Mucosa of stomach (tissue), 1 donor: ENCODE data around the gene EI24.

Experiments used
- H3K27me3 ChIP-seq: one replicate; pipeline ENCODE4 v1.7.0; 2013; ENCODE audit warnings: mild to moderate bottlenecking, low read length; ENCODE audit not compliant: control insufficient read depth, insufficient read depth
- H3K36me3 ChIP-seq: one replicate; pipeline ENCODE4 v1.7.0; 2013; ENCODE audit warnings: low read length; ENCODE audit not compliant: control insufficient read depth, insufficient read depth
- H3K4me1 ChIP-seq: one replicate; pipeline ENCODE4 v1.7.0; 2013; ENCODE audit warnings: mild to moderate bottlenecking, low read length; ENCODE audit not compliant: control insufficient read depth, insufficient read depth
- H3K4me3 ChIP-seq: one replicate; pipeline ENCODE4 v1.7.0; 2013; ENCODE audit warnings: low read length
- H3K9ac ChIP-seq: one replicate; pipeline ENCODE4 v1.7.0; 2013; ENCODE audit warnings: mild to moderate bottlenecking, low read length, moderate library complexity
- H3K9me3 ChIP-seq: one replicate; pipeline ENCODE4 v1.7.0; 2013; ENCODE audit warnings: mild to moderate bottlenecking, low read length, moderate library complexity; ENCODE audit not compliant: control insufficient read depth
- donor health status: Pancreatic carcinoma.

The EI24 gene

DNA sequence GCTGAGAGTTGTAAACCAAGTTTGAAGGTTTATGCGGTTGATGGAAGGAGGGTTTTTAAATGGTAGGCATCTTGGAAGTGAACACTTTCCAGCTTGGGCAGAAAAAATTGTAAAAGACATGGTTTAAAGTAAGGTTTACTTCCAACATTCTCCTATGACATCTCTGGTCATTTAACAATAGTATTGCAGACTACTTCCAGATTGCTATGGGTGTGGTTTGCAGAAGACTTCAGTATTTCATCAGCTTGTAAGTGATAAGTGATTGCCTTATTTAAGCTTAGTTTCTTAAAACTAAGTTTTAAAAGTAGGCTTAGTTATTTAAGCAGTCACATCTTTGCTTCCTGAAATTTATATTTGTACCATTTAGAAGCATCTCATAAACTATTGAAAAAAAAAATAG, 16.2 kb downstream of the EI24 start:
- H3K9ac ChIP-seq: no peak overlapping the region
- no peak overlapping the region for H3K4me3 ChIP-seq
- no peaks in the 10 kb centered on the region for H3K27me3 ChIP-seq
- no peaks in the 10 kb centered on the region for H3K9me3 ChIP-seq
- H3K36me3 ChIP-seq: no peaks in the 10 kb centered on the region
- H3K4me1 ChIP-seq: no peaks in the 10 kb centered on the region

DNA sequence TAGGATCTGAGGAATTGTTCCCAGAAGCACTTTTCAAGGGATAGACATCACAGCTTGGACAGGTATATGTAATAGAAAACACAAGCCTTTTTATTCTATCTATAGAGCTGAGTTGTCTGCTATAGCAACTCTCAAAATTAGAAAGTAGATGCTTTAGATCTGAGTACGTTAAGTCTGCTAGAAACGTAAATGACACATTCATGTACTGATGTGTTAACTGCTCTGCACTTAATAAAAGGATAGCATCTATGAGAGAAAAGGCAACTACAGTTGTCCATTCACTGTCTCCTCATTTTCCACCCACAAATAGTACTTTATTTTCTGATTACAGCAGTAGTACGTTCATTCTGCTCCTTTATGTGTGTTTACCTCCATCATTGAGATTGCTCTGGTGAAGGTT, 17.3 kb downstream of the EI24 start:
- H3K36me3 ChIP-seq: no peaks in the 10 kb centered on the region
- H3K9ac ChIP-seq: no peak overlapping the region
- no peaks in the 10 kb centered on the region for H3K9me3 ChIP-seq
- H3K27me3 ChIP-seq: no peaks in the 10 kb centered on the region
- H3K4me3 ChIP-seq: no peak overlapping the region
- peaks cover 4% of the 10 kb centered on the region for H3K4me1 ChIP-seq

DNA sequence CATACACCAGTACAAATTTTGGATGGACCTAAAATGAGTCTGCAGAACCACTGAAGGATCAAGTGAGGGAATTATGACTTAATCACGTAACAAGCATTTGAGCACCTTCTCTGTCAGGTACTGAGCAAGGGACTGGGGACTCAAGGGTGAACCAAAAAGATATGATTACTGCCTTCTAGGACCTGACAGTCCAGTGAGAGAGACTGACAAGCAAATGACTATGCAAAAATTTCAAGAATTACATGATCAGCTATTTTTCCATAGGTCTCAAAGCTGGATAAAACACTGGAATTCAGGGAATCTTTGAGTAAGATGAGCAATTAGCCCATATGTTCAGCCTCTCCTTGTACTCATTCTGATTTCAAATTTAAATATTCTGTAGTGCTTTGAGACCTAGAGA, 18.2 kb downstream of the EI24 start:
- no peak overlapping the region for H3K9ac ChIP-seq
- H3K4me3 ChIP-seq: no peak overlapping the region
- H3K9me3 ChIP-seq: no peaks in the 10 kb centered on the region
- H3K4me1 ChIP-seq: peaks cover 5% of the 10 kb centered on the region
- no peaks in the 10 kb centered on the region for H3K27me3 ChIP-seq
- H3K36me3 ChIP-seq: no peaks in the 10 kb centered on the region

DNA sequence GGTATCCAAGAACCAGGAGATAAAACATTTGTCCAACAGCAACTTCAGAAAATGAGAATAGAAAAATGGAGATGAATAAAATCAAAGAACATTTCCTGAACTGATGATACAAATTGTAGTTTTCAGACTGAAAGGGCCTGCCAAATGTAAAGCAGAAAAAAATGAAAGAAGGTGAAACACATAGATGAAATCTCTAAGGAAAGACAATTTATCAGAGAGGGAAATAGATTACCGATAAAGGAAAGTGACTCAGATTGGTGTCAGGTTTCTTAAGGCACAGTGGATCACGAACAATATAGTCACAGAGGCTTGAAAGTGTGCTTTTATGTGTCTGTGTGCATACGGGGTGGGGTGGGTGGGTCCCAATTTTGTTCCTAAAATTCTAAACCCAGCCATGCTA, 19.2 kb downstream of the EI24 start:
- H3K36me3 ChIP-seq: no peaks in the 10 kb centered on the region

DNA sequence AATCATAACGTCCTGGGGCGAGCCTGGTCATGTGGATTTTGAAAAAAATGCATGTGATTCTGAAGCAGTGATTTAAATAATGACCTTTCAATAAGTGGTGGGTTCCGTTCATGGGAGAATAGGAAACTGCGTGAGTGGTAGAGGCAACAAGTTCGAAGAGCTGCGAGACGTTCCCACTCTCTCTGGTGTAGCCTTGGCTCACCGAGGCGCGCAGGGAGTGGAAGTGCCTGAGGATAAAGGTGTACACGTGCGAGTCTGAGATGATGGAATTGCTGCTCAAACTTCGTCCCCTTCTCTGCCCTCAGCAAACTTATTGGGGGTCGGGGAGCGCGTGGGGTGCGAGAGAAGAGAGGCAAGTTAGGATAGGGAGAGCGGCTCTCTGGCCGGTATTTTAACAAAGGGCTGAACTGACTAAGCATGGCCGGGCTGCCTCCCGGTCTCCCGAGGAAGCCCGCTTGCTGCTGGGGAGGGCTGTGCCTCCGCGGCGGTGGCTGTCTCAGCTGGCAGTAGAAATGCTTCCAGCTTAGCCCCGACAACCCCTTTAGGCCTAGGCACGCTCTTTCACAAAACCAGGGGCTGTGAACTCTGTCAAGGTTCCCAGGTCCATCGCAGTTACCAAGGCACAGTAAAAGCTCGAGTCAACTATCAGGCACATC, 22.5 kb downstream of the EI24 start:
- Histone ChIP-seq H3K27me3 (no peaks in the 10 kb centered on the region), H3K4me1 (peaks cover 10% of the 10 kb centered on the region), H3K9ac (peak overlapping the region; percentile 88), H3K36me3 (no peaks in the 10 kb centered on the region), H3K9me3 (no peaks in the 10 kb centered on the region), H3K4me3 (peak overlapping the region; percentile 65)

More for the DNA sequence above, 19.2 kb downstream of the EI24 start:
- Histone ChIP-seq H3K9me3 (no peaks in the 10 kb centered on the region), H3K9ac (no peak overlapping the region), H3K4me3 (no peak overlapping the region), H3K4me1 (peaks cover 8% of the 10 kb centered on the region), H3K27me3 (no peaks in the 10 kb centered on the region)

DNA sequence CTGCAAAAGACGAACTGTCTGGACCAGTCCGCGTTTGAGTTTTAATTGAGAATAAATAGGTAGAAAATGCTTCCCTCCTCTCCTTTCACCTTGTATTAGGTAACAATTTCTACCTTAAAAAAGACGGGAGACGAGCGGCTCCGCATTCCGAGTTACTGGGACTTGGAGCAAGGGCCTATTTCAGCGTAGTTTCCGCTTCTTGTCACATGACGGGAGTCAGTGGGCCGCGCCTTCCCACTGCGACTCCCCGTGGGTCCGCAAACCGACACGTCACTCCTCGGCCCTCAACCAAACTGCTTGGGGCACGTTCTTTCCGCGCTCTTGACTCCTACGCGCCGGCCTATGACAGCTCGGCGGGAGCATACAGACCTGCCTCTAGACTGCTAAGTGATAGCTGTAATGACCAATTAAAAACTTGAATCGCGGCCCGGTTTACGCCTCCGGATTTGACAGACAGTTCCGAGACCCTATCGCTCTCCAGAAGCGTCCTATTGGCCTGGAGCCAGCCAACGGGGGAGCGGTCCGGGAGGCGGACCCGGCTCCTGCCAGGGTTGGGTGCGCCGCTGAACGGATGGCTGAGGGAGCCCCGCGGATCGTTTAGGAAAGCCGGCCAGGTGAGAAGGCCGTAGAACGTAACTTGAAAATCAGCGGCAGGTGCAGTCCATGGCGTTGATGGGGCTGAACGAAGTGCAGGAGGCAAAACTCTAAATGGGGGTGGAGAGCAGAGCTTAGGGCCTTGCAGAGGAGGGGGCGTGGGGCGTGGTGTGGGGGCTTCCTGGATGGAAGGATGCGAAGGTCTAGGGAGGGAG, 23.2 kb downstream of the EI24 start, which contains the start of gene STT3A:
Gene STT3A (plus strand): TSS at position 548 of the 809 bp plus-strand sequence. CDS start 3,064 bp downstream, outside the sequence.
- no peaks in the 10 kb centered on the region for H3K27me3 ChIP-seq
- H3K9me3 ChIP-seq: no peaks in the 10 kb centered on the region
- peak within 1 kb of the TSS; percentile 89 for H3K9ac ChIP-seq
- no peaks in the 10 kb centered on the region for H3K36me3 ChIP-seq
- H3K4me1 ChIP-seq: peaks cover 10% of the 10 kb centered on the region
- H3K4me3 ChIP-seq: peak within 1 kb of the TSS; percentile 83

DNA sequence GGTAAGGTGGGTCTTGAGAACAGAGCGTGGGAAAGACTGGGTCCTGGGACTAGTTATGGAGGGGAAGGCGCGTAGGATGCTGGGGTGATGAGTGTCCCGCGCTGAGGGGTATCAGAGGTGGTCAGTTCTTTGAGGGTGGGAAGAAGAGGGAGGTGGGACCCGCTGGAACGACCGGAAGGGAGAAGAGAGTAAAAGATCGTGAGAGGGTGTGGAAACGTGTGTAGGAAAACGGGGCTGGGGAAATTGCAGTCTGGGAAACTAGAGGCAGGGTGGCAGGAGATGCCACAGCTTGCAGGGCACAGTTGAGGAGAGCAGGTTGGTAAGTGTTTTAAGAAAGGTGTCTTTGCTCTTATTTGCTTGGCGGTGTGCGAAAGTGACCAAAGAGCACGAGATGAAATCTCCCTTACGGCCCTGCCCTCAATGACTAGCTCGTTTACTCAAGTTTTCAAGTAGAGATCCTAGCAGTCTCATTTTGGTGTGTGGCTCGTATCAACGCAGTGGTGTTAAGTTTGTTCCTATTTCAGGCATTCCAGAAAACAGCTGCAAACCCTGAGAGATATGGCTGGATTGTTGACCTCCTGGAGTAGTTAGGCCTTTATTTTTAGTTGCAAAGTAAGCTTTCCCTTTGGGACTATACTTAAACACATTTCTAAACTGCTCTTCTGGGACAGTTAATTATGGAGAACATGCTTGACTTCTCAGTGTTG, 24.0 kb downstream of the EI24 start:
- Histone ChIP-seq H3K9me3 (no peaks in the 10 kb centered on the region), H3K4me1 (peaks cover 10% of the 10 kb centered on the region), H3K36me3 (no peaks in the 10 kb centered on the region), H3K4me3 (peak overlapping the region; percentile 83), H3K9ac (peak overlapping the region; percentile 89), H3K27me3 (no peaks in the 10 kb centered on the region)

DNA sequence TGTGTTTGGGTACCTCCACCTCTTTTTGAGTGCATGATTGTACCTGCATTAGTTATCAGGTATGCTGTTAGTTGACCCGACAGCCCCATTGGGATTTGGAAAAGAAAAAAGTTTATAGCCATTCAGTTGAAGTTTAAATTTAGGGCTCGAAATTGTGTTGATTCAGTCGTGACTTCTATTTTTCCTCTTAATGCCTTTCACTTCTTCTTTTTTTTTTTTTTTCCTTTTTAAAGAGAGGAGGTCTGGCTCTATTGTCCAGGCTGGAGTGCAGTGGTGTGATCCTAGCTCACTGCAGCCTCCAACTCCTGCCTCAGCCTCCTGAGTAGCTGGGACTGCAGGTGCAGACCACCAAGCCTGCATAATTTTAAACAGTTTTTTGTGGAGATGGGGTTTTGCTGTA, 25.7 kb downstream of the EI24 start:
- no peaks in the 10 kb centered on the region for H3K9me3 ChIP-seq
- H3K36me3 ChIP-seq: no peaks in the 10 kb centered on the region
- H3K4me1 ChIP-seq: peaks cover 10% of the 10 kb centered on the region
- no peaks in the 10 kb centered on the region for H3K27me3 ChIP-seq
- H3K9ac ChIP-seq: no peak overlapping the region
- no peak overlapping the region for H3K4me3 ChIP-seq

DNA sequence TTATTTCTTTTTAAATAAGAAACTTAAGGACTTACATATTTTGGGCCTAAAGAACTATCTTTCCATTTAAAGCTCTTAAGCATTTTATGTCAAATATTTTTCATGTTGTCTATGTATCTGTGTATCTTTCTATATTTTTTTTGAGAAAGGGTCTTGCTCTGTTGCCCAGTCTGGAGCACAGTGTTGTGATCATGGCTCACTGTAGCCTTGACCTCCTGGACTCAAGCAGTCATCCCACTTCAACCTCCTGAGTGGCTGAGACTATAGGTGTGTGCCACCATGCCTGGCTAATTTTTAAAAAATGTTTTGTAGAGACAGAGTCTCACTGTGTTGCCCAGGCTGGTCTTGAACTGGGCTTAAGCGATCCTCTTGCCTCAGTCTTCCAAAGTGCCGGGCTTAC, 31.4 kb downstream of the EI24 start:
- no peak overlapping the region for H3K4me3 ChIP-seq
- no peaks in the 10 kb centered on the region for H3K4me1 ChIP-seq
- no peak overlapping the region for H3K9ac ChIP-seq
- peaks cover 16% of the 10 kb centered on the region for H3K36me3 ChIP-seq
- H3K27me3 ChIP-seq: no peaks in the 10 kb centered on the region
- H3K9me3 ChIP-seq: no peaks in the 10 kb centered on the region

DNA sequence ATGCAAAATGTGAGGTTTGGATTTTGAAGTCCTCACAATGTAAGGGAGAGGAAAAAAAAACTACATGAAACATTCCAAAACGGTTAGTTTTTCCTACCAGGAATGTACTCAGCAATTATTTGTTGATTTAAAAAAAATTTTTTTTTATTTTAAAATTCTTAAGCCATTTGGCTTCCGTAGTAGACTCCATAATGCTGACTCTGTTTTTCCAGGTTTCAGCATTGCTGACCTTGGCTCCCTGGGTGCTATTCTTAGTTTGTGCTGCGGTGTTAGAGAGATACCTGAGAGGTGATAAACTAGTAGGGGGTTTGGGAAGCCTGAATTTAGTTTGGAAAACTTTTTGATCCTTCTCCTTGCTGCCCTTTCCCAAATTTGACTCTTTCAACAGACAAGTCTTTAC, 33.9 kb downstream of the EI24 start:
- Histone ChIP-seq H3K36me3 (peaks cover 27% of the 10 kb centered on the region), H3K9me3 (no peaks in the 10 kb centered on the region), H3K9ac (no peak overlapping the region), H3K4me3 (no peak overlapping the region), H3K27me3 (no peaks in the 10 kb centered on the region), H3K4me1 (no peaks in the 10 kb centered on the region)

DNA sequence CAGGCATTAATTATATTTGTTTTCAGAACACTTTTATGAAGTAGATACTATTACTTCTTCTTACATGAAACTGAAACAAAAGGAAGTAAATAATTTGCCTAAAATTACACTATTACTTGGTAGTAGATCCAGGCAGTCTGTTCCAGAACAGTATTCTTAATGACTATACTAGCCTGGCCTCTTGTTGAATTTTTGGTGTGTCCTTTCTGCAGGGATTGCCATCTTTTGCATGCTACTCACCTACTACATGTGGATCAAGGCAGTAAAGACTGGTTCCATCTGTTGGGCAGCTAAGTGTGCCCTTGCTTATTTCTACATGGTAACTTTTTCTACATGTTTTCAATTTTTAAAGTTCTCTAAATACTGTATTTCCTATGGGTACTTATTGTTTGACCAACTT, 36.1 kb downstream of the EI24 start:
- Histone ChIP-seq H3K4me3 (no peak overlapping the region), H3K9me3 (no peaks in the 10 kb centered on the region), H3K4me1 (no peaks in the 10 kb centered on the region), H3K27me3 (no peaks in the 10 kb centered on the region), H3K9ac (no peak overlapping the region), H3K36me3 (peaks cover 33% of the 10 kb centered on the region)

DNA sequence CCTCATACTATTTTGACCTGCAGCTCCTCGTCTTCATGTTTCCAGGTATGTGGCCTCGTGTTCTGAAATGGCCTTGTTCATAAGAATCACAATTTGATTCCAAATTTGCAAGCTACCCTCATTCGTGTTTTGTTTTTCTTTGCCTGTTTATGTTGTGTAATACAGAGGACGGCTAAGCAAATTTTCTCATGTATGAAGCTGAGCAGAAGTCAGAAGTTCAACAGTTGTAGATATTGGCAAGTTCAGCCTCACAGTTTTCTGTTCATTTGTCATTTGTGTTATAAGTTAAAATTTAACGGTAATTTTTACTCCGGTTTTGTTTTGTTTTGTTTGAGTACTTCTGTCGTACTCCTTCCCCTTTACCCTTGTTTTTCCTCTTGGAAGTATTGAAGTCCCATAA, 40.3 kb downstream of the EI24 start:
- no peaks in the 10 kb centered on the region for H3K9me3 ChIP-seq
- no peak overlapping the region for H3K4me3 ChIP-seq
- H3K9ac ChIP-seq: no peak overlapping the region
- no peaks in the 10 kb centered on the region for H3K27me3 ChIP-seq
- H3K4me1 ChIP-seq: no peaks in the 10 kb centered on the region
- H3K36me3 ChIP-seq: peaks cover 25% of the 10 kb centered on the region
